A549 (cell line): Measurements from ENCODE around the gene MAPKAP1. TPM values are rescaled to one million over a fixed set of nuclear protein-coding genes. Genes with fewer than 3 reads are reported as not detected.

Source experiments
- ATAC-seq, 2 experiments: fragments of 200-7000 bp in 1 of 2; fragments of >200 bp in 1 of 2; cut with Nextera tagmentation in 1 of 2; cut with Tn5 transposase in 1 of 2; 3 replicates each; pipeline versions ENCODE4 v1.8.0 to v1.9.1; 2018 to 2020; ENCODE audit warnings: mild to moderate bottlenecking in 1 of 2, moderate library complexity in 1 of 2
- CTCF ChIA-PET: fragments of 300-600 bp; sonication (Branson Sonifier 250); formaldehyde crosslinking; extraction: SDS; loops from one replicate; lab custom pipeline; 2021; ENCODE audit warnings: antibody characterized with exemption, inconsistent platforms; lab: Yijun Ruan, JAX
- POLR2A ChIA-PET: fragments of 350-600 bp; formaldehyde crosslinking; extraction: SDS; loops from one replicate; lab custom pipeline; 2021; ENCODE audit warnings: antibody characterized with exemption, inconsistent platforms; lab: Yijun Ruan, JAX
- DNase-seq, 2 experiments: peaks; one replicate each; pipeline versions ENCODE4 v3.0.0 to v3.0.0-alpha.2; 2011 to 2016; ENCODE audit warnings: low read depth in 1 of 2, low spot score in 1 of 2
- FAIRE-seq: peaks from 2 replicates; lab custom pipeline; 2011; peaks lifted over from hg19 to GRCh38; lab: Jason Lieb, UNC
- H3K27ac ChIP-seq, 2 experiments: fragments of >200 bp; sonication (Bioruptor Twin); formaldehyde crosslinking; 3 replicates each; pipeline ENCODE4 v1.5.1; 2016 to 2017
- H3K4me1 ChIP-seq: fragments of >200 bp; sonication (Bioruptor Twin); formaldehyde crosslinking; 3 replicates; pipeline ENCODE4 v1.6.1; 2016
- H3K4me2 ChIP-seq: fragments of >200 bp; sonication (Bioruptor Twin); formaldehyde crosslinking; 3 replicates; pipeline ENCODE4 v1.6.1; 2016
- H3K4me3 ChIP-seq: fragments of >200 bp; sonication (Bioruptor Twin); formaldehyde crosslinking; 3 replicates; pipeline ENCODE4 v1.5.1; 2016
- H3K9me3 ChIP-seq: fragments of >200 bp; sonication (Bioruptor Twin); formaldehyde crosslinking; 3 replicates; pipeline ENCODE4 v1.6.1; 2016
- CBX2 ChIP-seq: fragments of 200-600 bp; sonication (generic); IDR thresholded peaks from 2 replicates; pipeline ENCODE4 v1.6.1; 2016; ENCODE audit warnings: low read depth, mild to moderate bottlenecking, borderline replicate concordance
- CBX8 ChIP-seq: fragments of 200-600 bp; sonication (generic); IDR thresholded peaks from 2 replicates; pipeline ENCODE4 v1.6.1; 2016
- CHD2 ChIP-seq: fragments of 150-350 bp; IDR thresholded peaks from 2 replicates; pipeline ENCODE4 v1.6.1; 2014; ENCODE audit warnings: low read length; ENCODE audit not compliant: partially characterized antibody
- EHMT2 ChIP-seq: fragments of 200-600 bp; sonication (generic); IDR thresholded peaks from 2 replicates; pipeline ENCODE4 v1.6.1; 2016; ENCODE audit warnings: antibody characterized with exemption, low read depth, mild to moderate bottlenecking, moderate library complexity
- EP300 ChIP-seq, 2 experiments: fragments of >200 bp; sonication (Bioruptor Twin); formaldehyde crosslinking; IDR thresholded peaks; 2 replicates in 1 of 2; 3 replicates in 1 of 2; pipeline ENCODE4 v1.6.1; 2016 to 2017
- FOSL2 ChIP-seq, 2 experiments: fragments of 450-650 bp in 1 of 2; fragments of >200 bp in 1 of 2; sonication (Bioruptor Twin) in 1 of 2; formaldehyde crosslinking; IDR thresholded peaks; 2 replicates each; pipeline versions ENCODE4 v1.5.0 to v1.6.1; 2016 to 2020; ENCODE audit warnings: mild to moderate bottlenecking in 1 of 2, moderate library complexity in 1 of 2
- FOXS1 ChIP-seq: fragments of 250-450 bp; sonication (Bioruptor Pico); IDR thresholded peaks from 2 replicates; pipeline ENCODE4 v1.5.0; 2020; ENCODE audit warnings: mild to moderate bottlenecking, moderate library complexity
- GATA3 ChIP-seq: IDR thresholded peaks from 2 replicates; pipeline ENCODE4 v1.6.1; 2012; ENCODE audit warnings: borderline replicate concordance
- HDAC2 ChIP-seq: fragments of 200-600 bp; sonication (generic); IDR thresholded peaks from 2 replicates; pipeline ENCODE4 v1.6.1; 2016
- MAFK ChIP-seq: fragments of 450-650 bp; IDR thresholded peaks from 2 replicates; pipeline ENCODE4 v1.6.1; 2014; ENCODE audit not compliant: partially characterized antibody
- MYC ChIP-seq: IDR thresholded peaks from 2 replicates; pipeline ENCODE4 v1.6.1; 2012; ENCODE audit warnings: mild to moderate bottlenecking, inconsistent platforms, low read length, improper control_type of control experiment, borderline replicate concordance
- NFE2L2 ChIP-seq: fragments of 150-350 bp; conservative IDR thresholded peaks from 2 replicates; pipeline ENCODE4 v1.6.1; 2014; ENCODE audit warnings: low read length
- NR3C1 ChIP-seq: fragments of >200 bp; sonication (Bioruptor Twin); formaldehyde crosslinking; IDR thresholded peaks from 3 replicates; pipeline ENCODE4 v1.6.1; 2017
- POLR2AphosphoS2 ChIP-seq: conservative IDR thresholded peaks from 2 replicates; pipeline ENCODE4 v1.6.1; 2012; ENCODE audit warnings: low read length, improper control_type of control experiment, inconsistent platforms
- RAD21 ChIP-seq, 2 experiments: fragments of >200 bp in 1 of 2; sonication (Bioruptor Twin) in 1 of 2; formaldehyde crosslinking in 1 of 2; IDR thresholded peaks in 1 of 2; conservative IDR thresholded peaks in 1 of 2; 2 replicates in 1 of 2; 3 replicates in 1 of 2; pipeline ENCODE4 v1.6.1; 2012 to 2018; ENCODE audit warnings: inconsistent platforms in 1 of 2
- RNF2 ChIP-seq: fragments of 200-600 bp; sonication (generic); IDR thresholded peaks from 2 replicates; pipeline ENCODE4 v1.6.1; 2016; ENCODE audit warnings: low read depth, mild to moderate bottlenecking, antibody characterized with exemption, moderate library complexity, borderline replicate concordance
- TP53 ChIP-seq: fragments of 250-450 bp; sonication (Bioruptor Pico); IDR thresholded peaks from 2 replicates; pipeline ENCODE4 v1.5.0; 2021; ENCODE audit warnings: mild to moderate bottlenecking, moderate library complexity
- WGBS: methylation state at CpG from one replicate; pipeline ENCODE4 v1.1.6; 2017; ENCODE audit errors: missing lambda C conversion rate; 5-methylcytosine and 5-hydroxymethylcytosine counted together
- polyA plus RNA-seq, 4 experiments: library from polyadenylated mRNA; depleted of rRNA in 3 of 4; stranded (reverse); fragments of >200 nt; fragmentation: RNase III in 1 of 4; extraction: RNeasy Plus Mini Kit Qiagen cat#74134 plus additional on column Dnase treatment in 1 of 4; gene quantifications; 2 replicates in 3 of 4; 3 replicates in 1 of 4; pipeline ENCODE4 v1.2.3, GENCODE V29; 2011 to 2017
- TF ChIP-seq, protein P1 (sequence below): fragments of 200-600 bp; sonication (generic); IDR thresholded peaks from 2 replicates; pipeline ENCODE4 v1.6.1; 2016; ENCODE audit warnings: antibody characterized with exemption, mild to moderate bottlenecking, moderate library complexity
- TF ChIP-seq, protein P2 (sequence below): IDR thresholded peaks from 2 replicates; pipeline ENCODE4 v1.6.1; 2012
- TF ChIP-seq, protein P3 (sequence below): IDR thresholded peaks from 2 replicates; pipeline ENCODE4 v1.6.1; 2012; ENCODE audit warnings: low read depth, borderline replicate concordance
- TF ChIP-seq, protein P4 (sequence below): fragments of >200 bp; sonication (Bioruptor Twin); formaldehyde crosslinking; IDR thresholded peaks from 2 replicates; pipeline ENCODE4 v1.6.1; 2016
- TF ChIP-seq, protein P5 (sequence below): fragments of 250-450 bp; sonication (Bioruptor Pico); IDR thresholded peaks from 2 replicates; pipeline ENCODE4 v1.5.0; 2021; ENCODE audit warnings: mild to moderate bottlenecking, moderate library complexity, borderline replicate concordance

MAPKAP1 gene
- polyA plus RNA-seq, 2 of the 4 experiments (the other 2 are of a cell fraction): 49.9 to 119 TPM

DNA sequence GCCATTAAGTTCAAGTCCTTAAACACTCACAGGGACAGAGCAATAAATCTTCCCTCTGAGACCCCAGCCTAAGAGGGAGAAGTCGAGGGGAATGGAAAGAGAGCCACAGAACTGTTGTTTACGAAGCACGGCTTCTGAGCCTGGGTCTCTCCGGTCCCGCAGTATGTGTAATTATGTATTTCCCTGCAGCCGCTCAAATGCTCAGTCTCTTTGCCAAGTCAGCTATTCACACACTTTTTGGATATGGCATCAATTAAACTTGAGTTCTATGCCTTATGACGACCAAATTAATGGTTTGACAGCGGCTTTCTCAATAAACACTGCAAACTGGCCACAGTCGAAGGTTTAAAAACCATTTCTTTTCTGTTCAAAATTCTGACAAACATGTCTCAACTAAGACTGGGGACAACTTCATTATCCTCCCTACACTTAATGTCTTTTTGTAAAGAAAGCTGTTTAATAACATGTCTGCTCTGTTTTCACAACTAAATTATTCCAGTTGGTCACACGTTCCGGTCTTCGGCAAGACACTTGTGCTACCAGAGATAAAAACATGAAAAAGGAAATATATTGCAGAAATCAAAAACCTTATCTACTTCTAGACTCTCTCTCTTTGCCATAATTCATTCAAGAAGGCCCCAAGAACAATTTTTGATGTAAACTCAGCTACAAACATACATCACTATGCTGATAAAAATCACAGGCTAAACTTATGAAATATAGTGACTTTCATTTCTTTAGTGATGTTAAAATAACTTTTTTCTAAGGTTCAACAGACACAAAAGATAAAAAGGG lies 242.2 kb downstream of the MAPKAP1 start:
- ChIA-PET POLR2A (no interaction called here), CTCF (interaction anchor here (1.8 kb wide), 1 partner anchor 57 kb away, joined by 5 read pairs; no protein-coding TSS in a partner anchor)
- Histone ChIP-seq H3K9me3 (no peaks in the 10 kb centered on the region), H3K4me1 (peaks cover 5% of the 10 kb centered on the region; the same call in 2 of the 3 replicates), H3K27ac (no peak overlapping the region), H3K4me3 (no peak overlapping the region), H3K4me2 (no peak overlapping the region)
- ATAC-seq (no peak), DNase-seq (no peak), FAIRE-seq (no peak)
- no peak for TF ChIP-seq HDAC2
- TF ChIP-seq MAFK: peak; percentile 19
- TF ChIP-seq, protein P1, sequence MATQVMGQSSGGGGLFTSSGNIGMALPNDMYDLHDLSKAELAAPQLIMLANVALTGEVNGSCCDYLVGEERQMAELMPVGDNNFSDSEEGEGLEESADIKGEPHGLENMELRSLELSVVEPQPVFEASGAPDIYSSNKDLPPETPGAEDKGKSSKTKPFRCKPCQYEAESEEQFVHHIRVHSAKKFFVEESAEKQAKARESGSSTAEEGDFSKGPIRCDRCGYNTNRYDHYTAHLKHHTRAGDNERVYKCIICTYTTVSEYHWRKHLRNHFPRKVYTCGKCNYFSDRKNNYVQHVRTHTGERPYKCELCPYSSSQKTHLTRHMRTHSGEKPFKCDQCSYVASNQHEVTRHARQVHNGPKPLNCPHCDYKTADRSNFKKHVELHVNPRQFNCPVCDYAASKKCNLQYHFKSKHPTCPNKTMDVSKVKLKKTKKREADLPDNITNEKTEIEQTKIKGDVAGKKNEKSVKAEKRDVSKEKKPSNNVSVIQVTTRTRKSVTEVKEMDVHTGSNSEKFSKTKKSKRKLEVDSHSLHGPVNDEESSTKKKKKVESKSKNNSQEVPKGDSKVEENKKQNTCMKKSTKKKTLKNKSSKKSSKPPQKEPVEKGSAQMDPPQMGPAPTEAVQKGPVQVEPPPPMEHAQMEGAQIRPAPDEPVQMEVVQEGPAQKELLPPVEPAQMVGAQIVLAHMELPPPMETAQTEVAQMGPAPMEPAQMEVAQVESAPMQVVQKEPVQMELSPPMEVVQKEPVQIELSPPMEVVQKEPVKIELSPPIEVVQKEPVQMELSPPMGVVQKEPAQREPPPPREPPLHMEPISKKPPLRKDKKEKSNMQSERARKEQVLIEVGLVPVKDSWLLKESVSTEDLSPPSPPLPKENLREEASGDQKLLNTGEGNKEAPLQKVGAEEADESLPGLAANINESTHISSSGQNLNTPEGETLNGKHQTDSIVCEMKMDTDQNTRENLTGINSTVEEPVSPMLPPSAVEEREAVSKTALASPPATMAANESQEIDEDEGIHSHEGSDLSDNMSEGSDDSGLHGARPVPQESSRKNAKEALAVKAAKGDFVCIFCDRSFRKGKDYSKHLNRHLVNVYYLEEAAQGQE: no peak
- no peak for TF ChIP-seq FOXS1
- no peak for TF ChIP-seq CBX2
- no peak for TF ChIP-seq MYC
- WGBS: 94% methylated on average over 12 of the region's 12 CpGs

DNA sequence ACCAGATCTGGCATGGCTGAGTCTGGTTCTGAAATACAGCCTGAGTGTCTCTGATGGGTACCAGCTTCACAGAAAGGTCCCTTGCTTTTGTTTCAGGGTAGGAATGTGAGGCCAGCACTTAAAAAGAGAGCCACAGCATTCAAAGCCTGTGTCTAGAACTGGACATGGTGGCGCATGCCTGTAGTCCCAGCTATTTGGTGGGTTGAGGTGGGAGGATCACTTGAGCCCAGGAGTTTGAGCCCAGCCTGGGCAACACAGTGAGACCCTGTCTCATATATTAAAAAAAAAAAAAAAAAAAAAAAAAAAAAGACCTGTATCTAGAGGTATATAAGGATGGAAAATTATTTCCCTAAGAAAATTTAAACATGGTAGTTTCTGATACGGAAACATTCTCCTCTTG lies 243.1 kb downstream of the MAPKAP1 start:
- 95% methylated on average over 2 of the region's 2 CpGs for WGBS
- CTCF ChIA-PET: interaction anchor here (1.5 to 1.8 kb wide), 2 partner anchors 29 to 56 kb away, joined by 3 to 5 read pairs; no protein-coding TSS in a partner anchor
- ATAC-seq: no peak

More for the DNA sequence above, 243.1 kb downstream of the MAPKAP1 start:
- POLR2A ChIA-PET: no interaction called here
- FAIRE-seq (no peak), DNase-seq (no peak)
- TF ChIP-seq CHD2: no peak
- no peak for TF ChIP-seq RNF2
- no peak for TF ChIP-seq EHMT2
- TF ChIP-seq POLR2AphosphoS2: no peak
- TF ChIP-seq NFE2L2: no peak
- no peak for TF ChIP-seq GATA3
- no peak for TF ChIP-seq EP300 (IDR thresholded peaks at IDR 0.05)
- TF ChIP-seq, protein P2, sequence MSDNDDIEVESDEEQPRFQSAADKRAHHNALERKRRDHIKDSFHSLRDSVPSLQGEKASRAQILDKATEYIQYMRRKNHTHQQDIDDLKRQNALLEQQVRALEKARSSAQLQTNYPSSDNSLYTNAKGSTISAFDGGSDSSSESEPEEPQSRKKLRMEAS: no peak
- TF ChIP-seq, protein P3, sequence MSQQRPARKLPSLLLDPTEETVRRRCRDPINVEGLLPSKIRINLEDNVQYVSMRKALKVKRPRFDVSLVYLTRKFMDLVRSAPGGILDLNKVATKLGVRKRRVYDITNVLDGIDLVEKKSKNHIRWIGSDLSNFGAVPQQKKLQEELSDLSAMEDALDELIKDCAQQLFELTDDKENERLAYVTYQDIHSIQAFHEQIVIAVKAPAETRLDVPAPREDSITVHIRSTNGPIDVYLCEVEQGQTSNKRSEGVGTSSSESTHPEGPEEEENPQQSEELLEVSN: no peak
- TF ChIP-seq TP53: no peak
- TF ChIP-seq CBX8: no peak
- no peak for TF ChIP-seq CBX2
- no peak for TF ChIP-seq RAD21 (conservative IDR thresholded peaks at IDR 0.05 in 1 of 2, IDR thresholded peaks at IDR 0.05 in 1 of 2)
- TF ChIP-seq NR3C1: no peak
- TF ChIP-seq, protein P4, sequence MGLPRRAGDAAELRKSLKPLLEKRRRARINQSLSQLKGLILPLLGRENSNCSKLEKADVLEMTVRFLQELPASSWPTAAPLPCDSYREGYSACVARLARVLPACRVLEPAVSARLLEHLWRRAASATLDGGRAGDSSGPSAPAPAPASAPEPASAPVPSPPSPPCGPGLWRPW: no peak
- TF ChIP-seq MAFK: no peak
- TF ChIP-seq FOSL2 (IDR thresholded peaks at IDR 0.05): no peak
- no peak for TF ChIP-seq FOSL2 (CRISPR knock-in tag; IDR thresholded peaks at IDR 0.05)
- TF ChIP-seq, protein P5, sequence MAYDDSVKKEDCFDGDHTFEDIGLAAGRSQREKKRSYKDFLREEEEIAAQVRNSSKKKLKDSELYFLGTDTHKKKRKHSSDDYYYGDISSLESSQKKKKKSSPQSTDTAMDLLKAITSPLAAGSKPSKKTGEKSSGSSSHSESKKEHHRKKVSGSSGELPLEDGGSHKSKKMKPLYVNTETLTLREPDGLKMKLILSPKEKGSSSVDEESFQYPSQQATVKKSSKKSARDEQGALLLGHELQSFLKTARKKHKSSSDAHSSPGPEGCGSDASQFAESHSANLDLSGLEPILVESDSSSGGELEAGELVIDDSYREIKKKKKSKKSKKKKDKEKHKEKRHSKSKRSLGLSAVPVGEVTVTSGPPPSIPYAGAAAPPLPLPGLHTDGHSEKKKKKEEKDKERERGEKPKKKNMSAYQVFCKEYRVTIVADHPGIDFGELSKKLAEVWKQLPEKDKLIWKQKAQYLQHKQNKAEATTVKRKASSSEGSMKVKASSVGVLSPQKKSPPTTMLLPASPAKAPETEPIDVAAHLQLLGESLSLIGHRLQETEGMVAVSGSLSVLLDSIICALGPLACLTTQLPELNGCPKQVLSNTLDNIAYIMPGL (CRISPR knock-in tag): no peak
- Histone ChIP-seq H3K4me1 (peaks cover 5% of the 10 kb centered on the region; the same call in 2 of the 3 replicates), H3K9me3 (no peaks in the 10 kb centered on the region), H3K4me3 (no peak overlapping the region), H3K4me2 (no peak overlapping the region), H3K27ac (no peak overlapping the region)
